ENCODE data around the gene ITGB2.

The ITGB2 gene

GRCh38 chr21:44955141-44955797, 34.6 kb upstream of the ITGB2 start:
- DNase-seq = no peak

GRCh38 chr21:44954281-44954771, 33.6 kb upstream of the ITGB2 start:
- DNase-seq = no peak

GRCh38 chr21:44953628-44954021, 32.9 kb upstream of the ITGB2 start:
- DNase-seq = no peak

GRCh38 chr21:44952929-44953627, 32.4 kb upstream of the ITGB2 start:
- DNase-seq = no peak

GRCh38 chr21:44952116-44952928, 31.6 kb upstream of the ITGB2 start:
- no peak for DNase-seq

- DNase-seq = no peak
These were observed 30.7 kb upstream of the ITGB2 start for GRCh38 chr21:44951186-44951915.

- DNase-seq = no peak
These were observed 29.7 kb upstream of the ITGB2 start for GRCh38 chr21:44950351-44950750.

GRCh38 chr21:44949779-44950198, 29.1 kb upstream of the ITGB2 start:
- DNase-seq = peak; percentile 84 to 89

GRCh38 chr21:44949161-44949778, 28.6 kb upstream of the ITGB2 start:
- DNase-seq = no peak

- no peak for DNase-seq
These were observed 27.9 kb upstream of the ITGB2 start for GRCh38 chr21:44948426-44949120.

- no peak for DNase-seq
These were observed 27.2 kb upstream of the ITGB2 start for GRCh38 chr21:44947930-44948331.

- no peak for DNase-seq
These were observed 26.6 kb upstream of the ITGB2 start for GRCh38 chr21:44947111-44947929.

GRCh38 chr21:44946254-44947041, 25.7 kb upstream of the ITGB2 start:
- DNase-seq = no peak

GRCh38 chr21:44944596-44944995, 23.9 kb upstream of the ITGB2 start:
- no peak for DNase-seq

- DNase-seq = no peak
These were observed 23.2 kb upstream of the ITGB2 start for GRCh38 chr21:44943686-44944550.

- no peak for DNase-seq
These were observed 22.4 kb upstream of the ITGB2 start for GRCh38 chr21:44943005-44943685.

GRCh38 chr21:44942566-44942965, 21.9 kb upstream of the ITGB2 start:
- DNase-seq = no peak

GRCh38 chr21:44941567-44941966, 20.9 kb upstream of the ITGB2 start:
- DNase-seq = no peak
